DMS79 treated with DMSO at 0.1 percent for 48 hours (cell line): ENCODE results near the gene MYO7B.

ENCODE experiments used
- DNase-seq: peaks from one replicate; lab custom pipeline; 2025; lab: John Stamatoyannopoulos, UW

MYO7B gene

DNA sequence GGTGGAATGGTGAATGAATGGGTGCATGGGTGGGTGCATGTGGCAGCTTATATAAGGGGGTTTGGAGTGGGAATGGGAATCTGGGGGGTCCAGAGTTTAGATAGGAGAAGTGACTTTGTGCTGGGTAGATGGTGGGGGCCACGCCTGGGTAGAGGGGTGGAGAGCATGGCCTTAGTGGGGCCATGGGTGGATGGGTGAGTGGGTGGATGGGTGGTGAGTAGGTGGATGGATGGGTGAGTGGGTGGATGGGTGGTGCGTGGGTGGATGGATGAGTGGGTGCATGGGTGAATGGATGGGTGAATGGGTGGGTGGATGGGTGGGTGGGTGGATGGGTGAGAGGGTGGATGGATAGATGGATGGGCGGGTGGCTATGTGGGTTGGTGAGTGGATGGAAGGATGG lies 53.9 kb downstream of the MYO7B start:
- no peak for DNase-seq

DNA sequence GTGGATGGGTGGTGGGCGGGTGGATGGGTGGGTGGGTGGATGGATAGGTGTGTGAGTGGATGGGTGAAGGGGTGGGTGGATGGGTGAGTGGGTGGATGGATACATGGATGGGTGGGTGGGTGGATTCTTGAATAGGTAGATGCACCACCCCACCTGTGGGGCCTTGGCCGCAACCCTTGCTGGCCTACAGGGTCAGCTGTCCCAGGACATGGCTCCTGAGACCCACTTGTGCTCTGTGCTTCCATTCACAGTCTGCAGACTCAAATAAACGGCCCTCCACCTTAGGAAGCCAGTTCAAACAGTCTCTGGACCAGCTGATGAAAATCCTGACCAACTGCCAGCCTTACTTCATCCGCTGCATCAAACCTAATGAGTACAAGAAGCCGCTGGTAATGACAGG lies 54.4 kb downstream of the MYO7B start:
- DNase-seq, result no peak

DNA sequence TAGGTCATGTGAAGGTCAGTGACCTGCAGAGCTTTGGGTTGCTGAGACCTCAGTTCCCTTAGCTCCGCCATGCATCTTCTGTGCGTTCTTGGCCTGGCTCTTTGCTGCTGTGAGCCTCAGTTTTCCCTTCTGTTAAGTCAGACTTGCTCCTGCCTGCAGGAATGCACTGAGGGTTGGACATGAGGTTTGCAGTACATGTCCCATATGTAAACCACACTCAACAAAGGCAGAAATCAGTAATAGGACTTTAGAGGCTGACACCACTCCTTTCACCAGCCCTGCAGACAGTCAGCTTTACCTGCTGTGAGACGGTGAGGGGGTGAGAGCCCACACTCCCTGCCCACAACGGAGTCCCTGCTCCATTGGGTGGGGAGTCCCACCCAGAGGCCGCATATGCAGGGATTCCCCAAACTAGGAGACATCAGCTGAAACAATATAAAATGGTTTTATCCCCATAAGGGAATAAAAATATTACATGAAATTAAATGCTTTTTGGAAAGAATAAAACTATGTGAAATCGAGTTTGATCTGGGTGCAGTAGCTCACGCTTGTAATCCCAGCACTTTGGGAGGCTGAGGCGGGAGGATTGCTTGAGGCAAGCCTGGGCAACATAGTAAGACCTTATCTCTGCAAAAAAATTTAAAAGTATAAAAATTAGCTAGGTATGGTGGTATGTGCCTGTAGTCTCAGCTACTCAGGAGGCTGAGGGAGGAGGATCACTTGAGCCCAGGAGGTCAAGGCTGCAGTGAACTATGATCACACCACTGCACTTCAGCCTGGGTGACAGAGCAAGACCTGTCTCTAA lies 55.1 kb downstream of the MYO7B start:
- DNase-seq, result no peak

DNA sequence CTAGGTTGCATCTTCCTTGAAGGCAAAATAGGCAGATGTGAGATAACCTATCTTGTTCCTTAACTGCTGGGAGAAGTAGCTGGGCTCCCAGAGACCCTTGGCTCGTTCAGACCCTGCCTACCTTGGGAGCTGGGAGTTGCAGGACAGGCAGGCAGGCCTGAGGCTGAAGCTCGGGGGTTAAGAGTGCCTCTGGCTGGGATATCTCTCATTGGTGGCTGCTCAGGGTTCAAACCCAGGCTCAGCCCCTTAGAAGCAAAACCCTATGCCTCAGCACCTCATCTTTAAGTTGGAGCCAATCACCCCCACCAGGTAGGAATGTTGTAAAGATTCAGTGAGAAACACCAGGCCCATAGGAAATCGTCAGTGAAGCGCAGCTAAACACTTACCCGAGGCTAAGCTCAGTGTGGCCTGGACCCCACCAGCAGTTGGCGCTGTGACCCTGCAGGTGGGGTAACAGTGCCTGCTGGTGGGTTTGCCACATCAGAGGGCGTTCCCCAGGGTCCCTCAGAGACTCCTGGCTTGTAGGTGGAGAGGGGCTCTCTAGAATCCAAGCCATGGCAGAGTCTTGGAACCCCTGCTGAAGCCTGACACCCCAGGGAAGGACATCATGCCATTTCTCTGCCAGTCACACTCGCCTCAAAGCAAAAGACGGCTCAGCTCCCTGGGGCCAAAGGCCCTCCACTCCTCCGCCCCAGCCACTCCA lies 55.9 kb downstream of the MYO7B start:
- peak; percentile 3 for DNase-seq

DNA sequence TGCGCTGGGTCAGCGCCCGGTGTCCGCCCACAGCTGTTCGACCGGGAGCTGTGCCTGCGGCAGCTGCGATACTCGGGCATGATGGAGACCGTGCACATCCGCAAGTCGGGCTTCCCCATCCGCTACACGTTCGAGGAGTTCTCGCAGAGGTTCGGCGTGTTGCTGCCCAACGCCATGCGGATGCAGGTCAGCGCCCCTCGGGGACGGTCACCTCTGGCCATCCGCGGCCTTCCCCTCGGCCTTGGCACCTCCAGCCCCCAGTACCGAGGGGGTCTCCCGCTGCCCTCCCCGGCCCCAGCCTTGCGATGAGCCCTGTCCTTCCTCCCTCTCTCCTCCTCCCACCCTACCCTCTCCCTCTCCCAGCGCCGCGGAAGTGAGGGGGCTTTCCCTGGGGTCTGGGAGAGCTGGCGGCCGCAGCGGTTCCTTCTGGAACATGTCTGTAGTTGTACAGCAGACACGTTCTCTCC lies 57.3 kb downstream of the MYO7B start:
- no peak for DNase-seq

DNA sequence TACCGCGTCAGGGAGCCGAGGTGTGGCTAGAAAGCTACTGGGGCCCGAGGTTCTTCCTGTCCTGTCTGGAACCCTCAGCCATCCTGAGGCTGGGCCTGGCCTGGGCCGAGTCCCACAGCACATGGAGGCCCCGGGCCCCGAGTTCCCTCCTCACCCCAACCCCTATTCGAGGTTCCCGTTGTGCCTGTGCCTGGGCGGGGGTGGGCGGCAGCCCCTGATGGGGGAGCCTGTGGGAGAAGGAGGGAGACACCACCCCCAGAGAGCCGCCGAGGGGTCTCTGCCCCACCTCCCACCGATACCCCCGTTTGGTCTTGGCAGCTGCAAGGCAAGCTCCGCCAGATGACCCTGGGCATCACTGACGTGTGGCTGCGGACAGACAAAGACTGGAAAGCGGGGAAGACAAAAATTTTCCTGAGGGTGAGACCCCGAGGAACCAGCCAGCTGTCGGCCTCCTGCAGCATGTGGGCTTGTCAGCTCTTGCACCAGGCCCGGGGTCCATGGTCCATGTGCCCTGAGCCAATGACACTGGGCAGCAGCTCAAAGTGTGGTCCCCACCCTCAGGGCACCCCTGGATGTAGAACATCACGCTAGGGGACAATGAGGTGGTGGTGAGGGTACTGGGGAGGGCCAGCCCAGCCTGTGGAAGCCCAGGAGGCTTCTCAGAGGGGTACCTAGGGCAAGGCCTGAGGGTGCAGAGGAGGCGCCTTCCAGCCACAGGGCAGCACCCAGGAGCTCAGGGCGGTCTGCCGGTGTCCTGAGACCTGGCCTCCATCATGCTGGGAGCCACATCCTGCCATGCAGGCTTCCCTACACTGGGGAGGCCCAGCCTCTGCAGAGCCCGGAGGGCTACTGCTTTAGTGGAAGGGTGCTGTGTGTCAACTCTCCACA lies 58.0 kb downstream of the MYO7B start:
- no peak for DNase-seq

DNA sequence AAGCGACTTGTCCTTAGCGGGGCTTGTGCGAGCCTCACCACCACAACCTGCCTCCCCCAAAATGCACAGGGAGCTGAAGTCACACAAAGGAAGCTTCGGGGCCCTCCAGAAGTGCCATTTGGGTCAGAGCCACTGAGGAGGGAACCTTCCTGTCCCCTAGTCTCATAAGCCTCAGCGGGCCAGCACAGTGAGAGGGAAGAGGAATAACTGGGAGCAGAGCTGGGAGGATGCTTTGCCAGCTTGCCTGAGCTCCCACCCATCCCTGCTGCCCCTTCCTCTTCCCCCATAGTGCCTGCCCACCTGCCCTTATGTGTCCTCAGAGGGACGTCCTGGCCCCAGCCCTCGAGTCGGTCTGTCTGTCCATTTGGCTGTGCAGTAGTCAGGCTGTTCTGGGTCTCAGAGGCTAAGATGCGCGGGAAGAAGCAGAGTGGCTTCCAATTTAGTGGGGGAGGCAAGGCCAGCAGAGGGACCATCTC lies 58.7 kb downstream of the MYO7B start:
- DNase-seq, result no peak

DNA sequence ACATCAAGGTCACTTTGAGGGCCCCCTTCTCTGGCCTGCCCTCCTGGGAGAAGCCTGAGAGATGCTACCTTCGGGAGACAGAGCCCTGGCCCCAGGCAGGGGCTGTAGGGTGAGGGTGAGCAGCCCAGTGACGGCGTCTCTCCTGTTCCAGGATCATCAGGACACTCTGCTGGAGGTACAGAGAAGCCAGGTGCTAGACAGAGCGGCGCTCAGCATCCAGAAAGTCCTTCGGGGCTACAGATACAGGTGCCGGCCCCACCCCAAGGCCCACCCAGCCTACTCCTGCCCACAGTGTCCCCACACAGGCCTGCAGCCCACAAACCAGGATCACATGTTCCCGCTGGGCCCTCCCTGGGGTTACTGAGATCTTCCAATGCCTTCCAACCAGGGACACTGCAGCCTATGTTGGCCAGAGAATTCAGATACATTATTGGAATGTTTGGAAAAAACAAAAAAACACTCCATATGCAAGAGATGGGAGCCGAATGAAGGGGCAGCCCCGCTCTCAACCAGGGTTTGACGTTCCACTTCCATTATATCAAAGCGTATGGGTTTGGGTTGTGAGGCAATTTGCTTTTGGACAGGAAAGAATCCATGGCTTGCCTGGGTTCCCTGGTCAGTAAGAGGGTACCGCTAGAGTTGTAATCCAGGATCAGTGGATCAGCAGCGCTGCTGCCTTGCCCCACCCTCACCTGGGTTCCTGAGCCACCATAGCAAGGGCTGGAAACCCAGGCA lies 61.0 kb downstream of the MYO7B start:
- no peak for DNase-seq

DNA sequence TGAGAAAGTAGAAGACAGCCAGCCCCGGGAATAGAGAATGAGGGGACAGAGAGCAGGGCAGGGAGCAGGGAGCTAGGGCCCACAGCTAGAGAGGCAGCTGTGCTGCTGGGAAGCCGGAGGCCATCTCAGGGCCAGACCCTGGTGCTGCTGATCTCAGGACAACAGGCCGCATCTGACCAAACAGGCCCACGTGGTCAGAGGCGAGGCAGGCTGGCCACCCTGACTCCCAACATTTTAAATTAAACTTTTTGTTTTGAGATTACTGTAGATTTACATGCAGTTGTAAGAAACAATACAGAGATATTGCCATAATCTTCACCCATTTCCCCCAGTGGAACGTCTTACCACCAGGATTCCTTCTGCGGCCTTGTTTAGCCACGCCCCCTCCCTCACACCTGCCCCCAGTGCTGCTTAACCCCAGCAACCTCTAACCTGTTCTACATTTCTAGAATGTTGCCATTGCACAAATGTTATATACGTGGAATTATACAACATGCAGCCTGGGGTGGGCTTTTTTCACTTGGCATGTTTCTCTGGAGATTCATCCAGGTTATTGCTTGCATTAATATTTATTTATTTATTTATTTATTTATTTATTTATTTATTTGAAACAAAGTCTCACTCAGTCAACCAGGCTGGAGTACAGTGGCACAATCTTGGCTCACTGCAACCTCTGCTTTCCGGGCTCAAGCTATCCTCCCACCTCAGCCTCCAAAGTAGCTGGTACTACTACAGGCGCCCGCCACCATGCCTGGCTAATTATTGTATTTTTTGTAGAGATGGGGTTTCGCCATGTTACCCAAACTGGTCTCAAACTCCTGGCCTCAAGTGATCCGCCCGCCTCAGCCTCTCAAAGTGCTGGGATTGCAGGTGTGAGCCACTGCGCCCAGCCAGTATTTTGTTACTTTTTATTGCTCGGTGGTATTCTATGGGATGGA lies 61.8 kb downstream of the MYO7B start:
- DNase-seq, result no peak

DNA sequence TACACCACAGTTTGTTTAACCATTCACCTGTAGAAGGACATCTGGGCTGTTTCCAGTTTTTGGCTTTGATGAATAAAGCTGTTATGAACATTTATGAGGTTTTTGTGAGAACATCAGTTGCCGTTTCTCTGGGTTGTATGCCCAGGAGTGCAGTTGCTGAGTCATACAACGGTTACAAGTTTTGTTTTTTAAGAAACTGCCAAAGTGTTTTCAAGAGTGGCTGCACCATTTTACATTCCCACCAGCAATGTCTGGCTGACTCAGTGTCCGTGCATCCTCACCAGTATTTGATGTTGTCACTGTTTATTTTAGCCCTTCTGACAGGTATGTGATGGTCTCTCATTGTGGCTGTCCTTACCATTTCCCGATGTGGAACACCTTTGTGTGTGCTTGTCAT lies 62.5 kb downstream of the MYO7B start:
- DNase-seq, result no peak

DNA sequence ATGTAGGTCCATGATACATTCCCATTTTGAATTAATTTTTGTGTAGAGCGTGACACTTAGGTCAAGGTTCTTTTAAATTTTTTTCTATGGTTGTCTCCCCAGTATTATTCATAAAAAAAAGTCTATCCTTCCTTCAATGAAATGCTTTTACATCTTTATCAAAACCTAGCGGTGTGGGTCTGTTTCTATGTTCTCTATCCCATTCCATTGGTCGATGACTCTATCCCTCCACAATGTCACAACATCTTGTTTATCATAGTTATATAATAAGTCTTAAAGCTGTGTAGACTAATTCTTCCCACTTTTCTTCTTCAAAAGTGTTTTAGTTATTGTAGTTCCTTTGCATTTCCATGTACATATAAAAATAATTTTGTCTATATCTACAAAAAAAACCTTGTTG lies 63.2 kb downstream of the MYO7B start:
- DNase-seq, result no peak

DNA sequence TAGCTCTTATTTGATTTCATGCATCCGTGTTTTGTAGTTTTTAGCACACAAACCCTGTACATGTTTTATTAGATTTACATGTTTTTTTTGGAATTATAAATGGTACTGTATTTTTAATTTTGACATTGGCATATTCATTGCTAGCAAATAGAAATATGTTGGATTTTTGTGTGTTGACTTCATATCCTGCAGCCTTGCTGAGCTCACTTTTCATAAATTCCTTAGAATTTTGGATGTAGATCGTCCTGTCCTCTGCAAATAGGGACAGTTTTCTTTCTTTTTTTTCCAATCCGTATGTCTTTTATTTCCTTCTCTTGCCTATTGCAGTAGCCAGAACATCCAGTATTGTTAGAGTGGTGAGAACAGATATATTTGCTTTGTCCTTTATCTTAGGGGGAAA lies 63.7 kb downstream of the MYO7B start:
- DNase-seq, result no peak

DNA sequence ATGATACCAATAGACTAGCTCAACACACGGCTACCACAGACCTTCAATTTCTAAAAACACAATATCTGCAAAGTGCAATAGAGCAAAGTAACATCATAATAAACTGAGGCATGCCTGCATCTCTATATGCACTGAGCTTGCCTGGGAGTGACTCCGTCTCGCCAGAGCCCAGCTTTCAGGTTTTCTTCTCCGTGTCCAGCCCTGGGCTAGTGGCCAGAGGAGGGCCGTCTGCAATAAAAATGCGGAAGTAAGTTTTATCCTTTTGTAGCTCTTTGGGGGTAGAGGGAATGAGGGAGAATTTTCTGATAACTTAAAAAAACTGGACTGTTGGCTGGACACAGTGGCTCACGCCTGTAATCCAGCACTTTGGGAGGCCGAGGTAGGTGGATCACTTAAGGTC lies 69.5 kb downstream of the MYO7B start:
- DNase-seq, result no peak

DNA sequence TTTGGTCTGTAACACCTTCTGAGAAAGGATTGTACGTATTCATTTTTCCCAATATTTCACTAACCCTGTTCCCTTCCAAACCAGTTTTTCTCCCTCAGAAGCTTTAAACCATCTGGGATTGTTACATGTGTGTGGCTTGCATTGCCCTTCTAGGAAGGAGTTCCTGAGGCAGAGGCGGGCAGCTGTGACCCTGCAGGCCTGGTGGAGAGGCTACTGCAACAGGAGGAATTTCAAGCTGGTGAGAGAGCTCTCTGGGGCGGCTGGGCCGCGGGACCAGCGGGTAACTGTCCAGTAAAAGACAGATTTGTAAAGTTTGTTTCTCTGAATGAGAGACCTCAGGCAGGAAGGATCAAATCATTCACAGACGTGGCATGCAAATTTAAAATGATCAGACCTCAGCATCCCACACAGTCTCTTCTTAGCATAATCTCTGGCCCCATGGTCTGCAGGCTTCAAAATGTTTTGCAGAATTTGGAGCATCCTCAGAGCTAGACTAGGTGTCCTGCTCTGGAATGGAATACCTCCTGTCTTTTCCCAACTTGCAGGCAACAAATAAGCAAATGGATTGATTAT lies 70.3 kb downstream of the MYO7B start:
- DNase-seq, result no peak

DNA sequence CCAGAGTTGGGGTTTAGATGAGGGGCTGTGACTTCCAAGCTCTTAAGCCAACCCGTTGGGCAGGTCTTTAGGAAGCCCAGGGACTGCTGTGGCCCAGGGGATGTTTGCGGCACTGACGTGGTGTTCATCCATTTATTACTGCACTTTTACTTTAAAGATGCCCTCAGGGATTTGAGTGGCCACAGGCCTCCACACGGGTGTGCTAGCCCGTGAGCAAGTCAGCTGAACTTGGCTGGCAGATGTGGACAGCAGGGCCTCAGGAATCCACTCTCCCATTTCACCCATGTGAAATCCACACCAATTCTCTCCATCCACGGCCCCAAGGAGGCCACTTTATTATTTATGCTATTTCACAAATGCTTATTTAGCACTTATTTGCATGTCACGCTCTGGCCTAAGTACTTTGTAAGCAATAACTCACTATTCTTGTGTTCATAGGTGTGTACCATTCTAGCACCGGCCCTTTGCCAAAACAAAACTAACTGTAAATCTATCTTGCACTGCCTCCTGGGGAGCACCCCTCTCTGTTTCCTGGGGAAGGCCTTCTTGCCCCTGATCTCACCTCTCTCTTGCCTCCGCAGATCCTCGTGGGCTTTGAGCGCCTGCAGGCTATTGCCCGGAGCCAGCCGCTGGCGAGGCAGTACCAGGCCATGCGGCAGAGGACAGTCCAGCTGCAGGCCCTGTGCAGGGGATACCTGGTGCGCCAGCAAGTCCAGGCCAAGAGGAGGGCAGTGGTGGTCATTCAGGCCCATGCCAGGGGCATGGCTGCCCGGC lies 71.3 kb downstream of the MYO7B start:
- no peak for DNase-seq

DNA sequence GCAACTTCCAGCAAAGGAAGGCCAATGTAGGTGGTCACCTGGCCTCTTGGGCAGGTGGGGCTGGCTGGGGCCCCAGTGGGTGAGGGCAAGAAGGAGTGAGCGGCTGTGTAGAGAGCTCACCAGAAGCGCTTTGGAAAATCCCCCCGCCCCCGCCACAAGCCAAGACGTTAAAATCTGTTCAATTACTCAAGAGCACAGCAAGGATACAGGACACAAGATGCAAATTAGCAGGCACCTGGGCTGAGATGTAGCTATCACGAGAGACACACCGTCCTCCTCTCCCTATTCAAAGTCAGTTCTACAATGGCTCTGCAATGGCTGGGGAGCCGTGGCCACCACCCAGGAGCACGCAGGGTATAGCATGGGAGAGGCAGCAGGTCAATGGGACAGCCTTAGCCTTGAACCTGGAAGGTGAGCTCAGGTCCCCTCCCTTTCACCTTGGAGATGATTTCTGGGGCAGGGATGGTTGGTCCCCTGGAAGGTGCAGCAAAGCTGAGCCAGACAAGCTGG lies 72.0 kb downstream of the MYO7B start:
- no peak for DNase-seq

DNA sequence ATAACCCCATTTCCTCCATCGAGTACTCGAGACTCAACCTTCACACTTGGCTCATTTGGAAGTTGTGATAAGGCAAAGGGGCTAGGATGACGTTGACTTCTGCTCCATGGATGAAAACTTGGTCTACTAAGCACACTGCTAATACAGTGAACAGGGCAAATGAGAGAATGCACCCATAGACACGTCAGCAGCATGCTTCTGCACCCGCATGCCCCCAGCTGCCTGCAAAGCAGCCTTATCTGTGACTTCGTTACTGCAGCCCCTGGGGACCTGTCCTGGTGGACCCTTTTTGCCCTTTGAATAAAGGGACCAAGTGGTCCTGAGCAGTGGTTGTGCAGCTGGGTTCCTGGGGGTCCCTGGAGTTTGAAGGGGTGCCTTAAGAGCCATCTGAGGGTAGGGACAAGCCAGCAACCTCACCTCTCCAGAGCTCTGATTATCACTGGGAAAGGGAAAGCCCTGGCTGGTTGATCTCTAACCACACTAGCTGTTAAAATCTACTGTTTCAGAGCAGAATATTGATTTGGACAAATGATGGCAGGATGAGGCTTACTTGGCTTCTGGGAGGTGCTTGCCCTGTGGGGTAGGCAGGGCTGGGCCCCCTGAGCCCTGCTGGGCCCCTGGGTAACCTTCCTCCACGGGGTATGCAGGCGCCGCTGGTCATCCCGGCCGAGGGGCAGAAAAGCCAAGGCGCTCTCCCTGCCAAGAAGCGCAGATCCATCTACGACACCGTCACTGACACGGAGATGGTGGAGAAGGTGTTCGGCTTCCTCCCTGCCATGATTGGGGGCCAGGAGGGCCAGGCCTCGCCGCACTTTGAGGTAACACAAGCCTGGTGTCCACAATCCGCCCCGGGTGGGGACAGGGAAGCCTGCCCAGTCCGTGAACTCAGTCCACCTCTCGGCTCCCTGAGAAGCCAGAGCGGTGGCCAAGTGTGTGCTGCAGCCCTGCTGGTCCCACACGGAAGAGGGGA lies 72.9 kb downstream of the MYO7B start:
- DNase-seq, result no peak
